OCI-LY3 (cell line): Measurements from ENCODE around the gene SH3RF3.

ENCODE experiments used
- EZH2phosphoT487 ChIP-seq: fragments of 200-600 bp; shearing (Covaris generic); IDR thresholded peaks from 2 replicates; pipeline ENCODE4 v1.6.1; 2018; ENCODE audit warnings: antibody characterized with exemption, mixed run types, low read depth
- TF ChIP-seq, protein P1 (sequence below): fragments of 200-600, 300-600 bp; sonication (generic); IDR thresholded peaks from 2 replicates; pipeline ENCODE4 v1.5.1; 2014; ENCODE audit warnings: antibody characterized with exemption, low read length, low read depth

DNA sequence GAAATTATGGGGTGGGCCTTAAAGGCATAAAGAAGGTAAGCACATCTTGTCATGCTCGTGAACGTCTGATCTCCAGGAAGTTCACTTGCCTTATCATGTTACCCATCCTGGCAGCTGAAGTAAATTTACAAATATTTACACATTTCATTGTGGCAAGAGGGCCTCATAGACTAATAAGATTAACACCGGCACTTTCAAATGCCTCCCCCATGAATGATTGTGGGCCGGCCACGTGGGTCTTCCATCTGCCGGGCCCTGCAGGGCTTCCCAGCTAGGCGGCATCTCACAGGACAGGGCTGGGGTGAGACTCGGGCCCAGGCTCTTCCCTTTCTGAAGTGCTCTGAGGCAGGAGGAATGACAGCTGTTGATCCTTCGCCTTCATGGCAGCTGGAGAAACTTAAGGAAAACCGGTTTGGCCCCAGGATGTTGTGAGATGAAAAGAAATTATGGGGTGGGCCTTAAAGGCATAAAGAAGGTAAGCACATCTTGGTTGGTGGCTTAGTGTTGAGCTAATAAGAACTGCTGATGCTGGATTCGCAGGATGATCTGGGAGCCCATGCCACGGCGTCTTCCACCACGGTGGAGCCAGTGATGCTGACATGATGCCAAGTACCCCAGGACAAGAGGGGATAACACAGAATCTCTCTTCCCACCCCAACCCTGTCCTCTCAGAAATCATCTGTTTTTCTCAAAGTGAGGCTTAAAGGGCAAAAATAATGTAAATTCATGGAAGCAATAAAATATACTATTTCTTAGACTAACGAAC is 308.5 kb downstream of the SH3RF3 start:
- TF ChIP-seq, protein P1, sequence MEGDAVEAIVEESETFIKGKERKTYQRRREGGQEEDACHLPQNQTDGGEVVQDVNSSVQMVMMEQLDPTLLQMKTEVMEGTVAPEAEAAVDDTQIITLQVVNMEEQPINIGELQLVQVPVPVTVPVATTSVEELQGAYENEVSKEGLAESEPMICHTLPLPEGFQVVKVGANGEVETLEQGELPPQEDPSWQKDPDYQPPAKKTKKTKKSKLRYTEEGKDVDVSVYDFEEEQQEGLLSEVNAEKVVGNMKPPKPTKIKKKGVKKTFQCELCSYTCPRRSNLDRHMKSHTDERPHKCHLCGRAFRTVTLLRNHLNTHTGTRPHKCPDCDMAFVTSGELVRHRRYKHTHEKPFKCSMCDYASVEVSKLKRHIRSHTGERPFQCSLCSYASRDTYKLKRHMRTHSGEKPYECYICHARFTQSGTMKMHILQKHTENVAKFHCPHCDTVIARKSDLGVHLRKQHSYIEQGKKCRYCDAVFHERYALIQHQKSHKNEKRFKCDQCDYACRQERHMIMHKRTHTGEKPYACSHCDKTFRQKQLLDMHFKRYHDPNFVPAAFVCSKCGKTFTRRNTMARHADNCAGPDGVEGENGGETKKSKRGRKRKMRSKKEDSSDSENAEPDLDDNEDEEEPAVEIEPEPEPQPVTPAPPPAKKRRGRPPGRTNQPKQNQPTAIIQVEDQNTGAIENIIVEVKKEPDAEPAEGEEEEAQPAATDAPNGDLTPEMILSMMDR, result no peak
- TF ChIP-seq EZH2phosphoT487, result no peak
